GM23248 (cell line): ENCODE measurements around the gene TRPM2.

Experiments used
- EZH2 ChIP-seq: fragments of 200-600 bp; sonication (generic); IDR thresholded peaks from 2 replicates; pipeline ENCODE4 v1.6.1; 2018; ENCODE audit warnings: antibody characterized with exemption, mild to moderate bottlenecking; ENCODE audit not compliant: insufficient read depth, poor library complexity, severe bottlenecking
- EZH2phosphoT487 ChIP-seq: fragments of 200-600 bp; sonication (generic); IDR thresholded peaks from 2 replicates; pipeline ENCODE4 v1.6.1; 2018; ENCODE audit warnings: antibody characterized with exemption, moderate library complexity, mild to moderate bottlenecking, low read depth; ENCODE audit not compliant: insufficient read depth

GRCh38 chr21:44443291-44443890, 90.0 kb downstream of the TRPM2 start:
- TF ChIP-seq EZH2phosphoT487 = no peak
- TF ChIP-seq EZH2 = no peak
